Gastrocnemius medialis (tissue), 4 donors: ENCODE results near the gene SPRR3. TPM values are rescaled to one million over a fixed set of nuclear protein-coding genes. Genes with fewer than 3 reads are reported as not detected.
"Not testable (repeated sequence)": the region's sequence is repeated elsewhere in the genome, so short reads cannot be mapped to it uniquely, and the experiment has no call there.

Experiments used
- ATAC-seq, 2 donors: fragments of 150-250 bp; one replicate each; pipeline ENCODE4 v1.9.1; 2016
- DNase-seq, 2 donors: peaks; one replicate each; pipeline ENCODE4 v3.0.0-alpha.2; 2019
- H3K27ac ChIP-seq, 4 donors: fragments of 200-600 bp; sonication (generic); 1 replicate in 1 of 4; 2 replicates in 3 of 4; pipeline ENCODE4 v1.5.1; 2016 to 2018; ENCODE audit warnings: mild to moderate bottlenecking in 2 of 4, moderate library complexity in 1 of 4
- H3K27me3 ChIP-seq, 3 donors: fragments of 200-600 bp; sonication (generic) in 2 of 3; 1 replicate in 1 of 3; 2 replicates in 2 of 3; pipeline versions ENCODE4 v1.5.1 to v1.6.0; 2016 to 2019; ENCODE audit warnings: mild to moderate bottlenecking in 1 of 3, moderate library complexity in 1 of 3
- H3K36me3 ChIP-seq, 2 donors: fragments of 200-600 bp; sonication (generic) in 1 of 2; one replicate each; pipeline ENCODE4 v1.5.1; 2017 to 2018
- H3K4me1 ChIP-seq, 2 donors: fragments of 200-600 bp; sonication (generic) in 1 of 2; one replicate each; pipeline ENCODE4 v1.5.1; 2016 to 2017; ENCODE audit warnings: mild to moderate bottlenecking in 2 of 2
- H3K4me3 ChIP-seq, 4 donors: fragments of 200-600 bp; sonication (generic) in 3 of 4; 1 replicate in 1 of 4; 2 replicates in 3 of 4; pipeline ENCODE4 v1.5.1; 2016 to 2019; ENCODE audit warnings: mild to moderate bottlenecking in 2 of 4
- H3K9me3 ChIP-seq, 3 donors: fragments of 200-600 bp; sonication (generic) in 2 of 3; 1 replicate in 1 of 3; 2 replicates in 2 of 3; pipeline ENCODE4 v1.5.1; 2016 to 2019
- CTCF ChIP-seq, 5 experiments: fragments of 450-650 bp in 3 of 5; fragments of 200-600 bp in 2 of 5; sonication (generic) in 2 of 5; IDR thresholded peaks in 4 of 5; conservative IDR thresholded peaks in 1 of 5; 1 replicate in 4 of 5; 2 replicates in 1 of 5; pipeline ENCODE4 v1.5.1; 2016 to 2019; ENCODE audit warnings: antibody characterized with exemption in 5 of 5, mild to moderate bottlenecking in 3 of 5, moderate library complexity in 3 of 5
- POLR2A ChIP-seq, 2 donors: fragments of 450-650 bp; IDR thresholded peaks; one replicate each; pipeline ENCODE4 v1.6.1; 2017; ENCODE audit warnings: antibody characterized with exemption in 2 of 2, mild to moderate bottlenecking in 2 of 2, moderate library complexity in 2 of 2
- in situ Hi-C, 4 donors: fragments of 200-750 bp; cut with MboI; loops; one replicate each; pipeline versions ENCODE4 v1.15.0 to v1.8.0; 2017; ENCODE audit warnings: low sequenced_read_pairs in 4 of 4
- intact Hi-C: fragments of 100-400 bp; cut with DNase I; formaldehyde crosslinking; loops from one replicate; pipeline ENCODE4 v1.15.1; 2023; ENCODE audit warnings: low total_unique reads
- total RNA-seq, 4 donors: library from RNA; depleted of rRNA; stranded (reverse); fragments of >200 nt; gene quantifications; one replicate each; pipeline versions ENCODE4 v1.1.0 to v1.2.3, GENCODE V29; 2016

Gene SPRR3
- total RNA-seq, 4 donors from 2014 or later, result not detected

GRCh38 chr1:152998476-152998875 lies 3.1 kb upstream of the SPRR3 start:
- intact Hi-C loops (no loop called here), in situ Hi-C loops (no loop called here)
- no peak for TF ChIP-seq POLR2A (IDR thresholded peaks at IDR 0.05)
- no peak for TF ChIP-seq CTCF (IDR thresholded peaks at IDR 0.05 in 4 of 5, conservative IDR thresholded peaks at IDR 0.05 in 1 of 5)
- Histone ChIP-seq H3K4me1 (no peaks in the 10 kb centered on the region), H3K36me3 (no peaks in the 10 kb centered on the region), H3K9me3 (no peaks in the 10 kb centered on the region), H3K27me3 (no peaks in the 10 kb centered on the region), H3K4me3 (no peak overlapping the region), H3K27ac (no peak overlapping the region)
- DNase-seq (no peak), ATAC-seq (no peak)

GRCh38 chr1:152999818-153000217 lies 1.7 kb upstream of the SPRR3 start:
- TF ChIP-seq POLR2A (IDR thresholded peaks at IDR 0.05) (no peak), CTCF (IDR thresholded peaks at IDR 0.05 in 4 of 5, conservative IDR thresholded peaks at IDR 0.05 in 1 of 5) (no peak)
- H3K36me3 ChIP-seq, result no peaks in the 10 kb centered on the region
- DNase-seq, result no peak
- H3K4me1 ChIP-seq, result no peaks in the 10 kb centered on the region
- intact Hi-C loops, result no loop called here
- in situ Hi-C loops, result no loop called here
- ATAC-seq, result no peak
- H3K27me3 ChIP-seq, result no peaks in the 10 kb centered on the region
- H3K27ac ChIP-seq, result no peak overlapping the region
- H3K4me3 ChIP-seq, result no peak overlapping the region
- no peaks in the 10 kb centered on the region for H3K9me3 ChIP-seq

GRCh38 chr1:153000294-153000693 lies 1.3 kb upstream of the SPRR3 start:
- in situ Hi-C loops, result no loop called here
- H3K4me1 ChIP-seq, result no peaks in the 10 kb centered on the region
- H3K36me3 ChIP-seq, result no peaks in the 10 kb centered on the region
- no peak overlapping the region for H3K4me3 ChIP-seq
- H3K9me3 ChIP-seq, result no peaks in the 10 kb centered on the region
- TF ChIP-seq CTCF (IDR thresholded peaks at IDR 0.05 in 4 of 5, conservative IDR thresholded peaks at IDR 0.05 in 1 of 5) (no peak), POLR2A (IDR thresholded peaks at IDR 0.05) (no peak)
- intact Hi-C loops, result no loop called here
- ATAC-seq (no peak), DNase-seq (no peak)
- H3K27me3 ChIP-seq, result no peaks in the 10 kb centered on the region
- H3K27ac ChIP-seq, result no peak overlapping the region

GRCh38 chr1:153011235-153011758 lies 9.7 kb downstream of the SPRR3 start:
- H3K27me3 ChIP-seq, ATAC-seq, H3K36me3 ChIP-seq, H3K9me3 ChIP-seq, in situ Hi-C loops, H3K27ac ChIP-seq, H3K4me1 ChIP-seq, DNase-seq, H3K4me3 ChIP-seq, intact Hi-C loops: not testable (repeated sequence)

- H3K9me3 ChIP-seq, ATAC-seq, H3K27me3 ChIP-seq, H3K4me3 ChIP-seq, DNase-seq, intact Hi-C loops, H3K4me1 ChIP-seq, H3K27ac ChIP-seq, H3K36me3 ChIP-seq, in situ Hi-C loops: not testable (repeated sequence)
These were observed 20.3 kb downstream of the SPRR3 start for GRCh38 chr1:153021829-153022228.

GRCh38 chr1:153022340-153022739 lies 20.8 kb downstream of the SPRR3 start:
- intact Hi-C loops, H3K9me3 ChIP-seq, H3K4me1 ChIP-seq, DNase-seq, H3K36me3 ChIP-seq, H3K27ac ChIP-seq, H3K27me3 ChIP-seq, in situ Hi-C loops, H3K4me3 ChIP-seq, ATAC-seq: not testable (repeated sequence)
